CD4-positive, alpha-beta T cell treated with Interleukin-15 for 1 hour (primary cell): Measurements from ENCODE around the gene MBD3L3.
"Not testable (repeated sequence)": the region's sequence is repeated elsewhere in the genome, so short reads cannot be mapped to it uniquely, and the experiment has no call there.

Source experiments
- DNase-seq: peaks from one replicate; pipeline ENCODE4 v3.0.0-alpha.2; 2020

Gene MBD3L3

DNA sequence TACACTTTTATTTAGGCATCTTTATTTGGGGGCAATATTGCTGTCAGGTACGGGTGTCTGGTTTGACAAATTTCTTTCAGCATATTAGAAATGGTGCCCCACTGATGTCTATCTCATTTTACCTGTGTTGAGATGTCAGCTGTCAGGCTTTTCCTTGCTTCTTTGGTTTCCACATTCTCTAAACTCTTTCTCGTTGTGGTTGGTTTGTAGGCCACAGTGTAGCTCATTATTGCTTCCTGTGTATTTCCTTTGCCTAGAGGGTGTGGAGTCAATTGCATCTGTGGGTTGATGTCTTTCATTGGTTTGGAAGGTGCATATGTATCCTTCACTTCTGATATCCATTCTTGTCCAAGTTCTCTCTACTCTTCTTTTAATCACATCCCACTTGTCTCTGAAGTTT, 1.5 kb upstream of the MBD3L3 start:
- DNase-seq, result not testable (repeated sequence)

DNA sequence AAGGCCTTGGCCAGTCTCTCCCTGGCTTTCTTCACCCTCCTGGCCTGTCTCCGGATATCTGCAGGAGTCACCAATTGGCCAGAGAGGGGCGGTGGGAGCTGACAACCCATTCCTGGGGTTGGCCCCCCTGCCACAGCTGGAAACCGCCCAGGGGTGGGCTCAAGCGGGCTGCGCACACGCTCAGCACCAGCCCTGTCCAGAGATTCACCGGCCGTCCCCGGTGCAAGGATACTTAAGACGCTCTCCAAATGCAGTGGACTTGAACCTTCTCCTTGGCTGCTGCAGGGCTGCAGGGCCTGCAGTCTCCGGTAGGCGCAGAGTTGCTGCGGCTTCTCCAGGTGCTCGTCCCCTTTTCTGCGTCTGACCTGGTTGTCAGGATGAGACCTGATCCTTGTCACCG, 2.1 kb downstream of the MBD3L3 start:
- not testable (repeated sequence) for DNase-seq

DNA sequence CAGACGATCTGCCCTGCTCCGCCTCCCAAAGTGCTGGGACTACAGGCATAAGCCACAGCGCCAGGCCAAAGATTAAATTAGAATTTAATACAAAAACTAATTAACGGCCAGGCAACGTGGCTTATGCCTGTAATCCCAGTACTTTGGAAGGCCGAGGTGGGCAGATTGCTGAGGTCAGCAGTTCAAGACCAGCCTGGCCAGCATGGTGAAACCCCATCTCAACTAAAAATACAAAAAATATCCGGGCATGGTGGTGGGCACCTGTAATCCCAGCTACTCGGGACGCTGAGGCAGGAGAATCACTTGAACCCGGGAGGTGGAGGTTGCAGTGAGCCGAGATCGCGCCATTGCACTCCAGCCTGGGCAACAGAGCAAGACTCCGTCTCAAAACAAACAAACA, 2.8 kb downstream of the MBD3L3 start:
- DNase-seq, result not testable (repeated sequence)

DNA sequence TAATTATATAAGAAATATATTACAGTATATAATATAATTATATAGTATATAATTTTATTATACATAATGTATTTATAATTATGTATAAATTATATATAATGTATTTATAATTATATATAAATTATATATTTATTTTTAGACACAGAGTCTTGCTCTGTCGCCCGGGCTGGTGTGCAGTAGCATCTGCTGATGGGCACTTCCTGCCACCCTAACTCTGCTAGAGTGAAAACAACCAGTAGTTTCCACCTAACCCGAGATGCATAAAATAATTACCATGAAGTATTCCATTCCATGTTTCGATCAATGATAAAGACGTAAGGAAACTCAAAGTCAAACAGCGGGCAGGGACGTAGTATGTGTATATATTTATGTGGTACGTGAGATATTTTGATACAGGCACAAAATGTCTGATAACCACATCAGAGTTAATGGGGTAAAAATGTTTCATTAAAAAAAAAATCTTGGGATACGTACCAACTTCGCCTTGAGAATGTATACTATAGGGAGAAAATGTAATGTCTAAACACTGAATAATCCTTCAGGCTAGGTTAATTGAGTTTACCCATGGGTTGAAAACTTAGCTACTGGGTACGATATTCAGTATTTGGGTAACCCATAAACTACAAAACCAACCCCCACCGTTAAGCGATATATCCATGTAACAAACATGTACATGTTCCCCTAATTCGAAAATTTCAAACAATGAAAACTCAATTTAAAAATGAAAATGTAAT, 3.7 kb downstream of the MBD3L3 start:
- DNase-seq, result not testable (repeated sequence)

DNA sequence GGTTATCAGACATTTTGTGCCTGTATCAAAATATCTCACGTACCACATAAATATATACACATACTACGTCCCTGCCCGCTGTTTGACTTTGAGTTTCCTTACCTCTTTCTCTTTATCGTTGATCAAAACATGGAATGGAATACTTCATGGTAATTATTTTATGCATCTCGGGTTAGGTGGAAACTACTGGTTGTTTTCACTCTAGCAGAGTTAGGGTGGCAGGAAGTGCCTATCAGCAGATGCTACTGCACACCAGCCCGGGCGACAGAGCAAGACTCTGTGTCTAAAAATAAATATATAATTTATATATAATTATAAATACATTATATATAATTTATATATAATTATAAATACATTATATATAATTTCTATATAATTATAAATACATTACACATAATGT, 5.6 kb downstream of the MBD3L3 start:
- DNase-seq, result not testable (repeated sequence)

DNA sequence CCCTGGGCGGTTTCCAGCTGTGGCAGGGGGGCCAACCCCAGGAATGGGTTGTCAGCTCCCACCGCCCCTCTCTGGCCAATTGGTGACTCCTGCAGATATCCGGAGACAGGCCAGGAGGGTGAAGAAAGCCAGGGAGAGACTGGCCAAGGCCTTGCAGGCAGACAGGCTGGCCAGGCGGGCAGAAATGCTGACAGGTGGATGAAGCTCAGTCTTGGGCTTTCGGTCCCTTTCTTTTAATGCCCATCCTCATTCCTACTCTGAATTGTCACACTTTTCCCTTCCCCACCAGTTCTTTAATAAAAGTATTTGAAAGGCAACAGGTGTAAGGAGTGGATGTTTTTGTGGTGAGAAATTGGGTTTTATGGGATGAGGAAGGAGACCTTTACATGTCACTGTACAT, 7.1 kb downstream of the MBD3L3 start:
- not testable (repeated sequence) for DNase-seq

DNA sequence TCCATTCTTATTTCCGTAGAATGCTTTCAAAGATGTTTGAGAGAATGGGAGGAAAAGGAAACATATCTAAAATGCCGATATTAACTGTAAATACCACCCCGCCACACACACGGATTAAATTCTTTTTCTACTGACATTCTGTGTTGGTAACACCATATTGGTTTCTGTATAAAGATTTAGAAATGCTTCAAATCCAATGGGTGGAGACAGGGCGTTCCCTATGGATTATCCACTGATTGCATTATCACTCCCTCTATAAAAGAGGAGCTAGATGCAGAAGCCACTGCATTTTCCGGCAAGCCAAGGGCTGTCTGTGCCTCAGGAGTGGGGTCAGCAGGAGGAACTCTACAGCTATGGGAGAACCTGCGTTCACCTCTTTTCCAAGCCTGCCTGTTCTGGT, 9.5 kb downstream of the MBD3L3 start, which contains the start of gene MBD3L2:
MBD3L2 (plus strand) TSS at position 301 of the 400 bp plus-strand sequence; CDS start at position 354, 53 bp downstream.
- DNase-seq, result not testable (repeated sequence)

DNA sequence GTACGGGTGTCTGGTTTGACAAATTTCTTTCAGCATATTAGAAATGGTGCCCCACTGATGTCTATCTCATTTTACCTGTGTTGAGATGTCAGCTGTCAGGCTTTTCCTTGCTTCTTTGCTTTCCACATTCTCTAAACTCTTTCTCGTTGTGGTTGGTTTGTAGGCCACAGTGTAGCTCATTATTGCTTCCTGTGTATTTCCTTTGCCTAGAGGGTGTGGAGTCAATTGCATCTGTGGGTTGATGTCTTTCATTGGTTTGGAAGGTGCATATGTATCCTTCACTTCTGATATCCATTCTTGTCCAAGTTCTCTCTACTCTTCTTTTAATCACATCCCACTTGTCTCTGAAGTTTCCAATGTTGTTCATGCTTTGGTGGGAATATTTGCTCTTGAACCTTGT, 16.9 kb downstream of the MBD3L3 start:
- not testable (repeated sequence) for DNase-seq

DNA sequence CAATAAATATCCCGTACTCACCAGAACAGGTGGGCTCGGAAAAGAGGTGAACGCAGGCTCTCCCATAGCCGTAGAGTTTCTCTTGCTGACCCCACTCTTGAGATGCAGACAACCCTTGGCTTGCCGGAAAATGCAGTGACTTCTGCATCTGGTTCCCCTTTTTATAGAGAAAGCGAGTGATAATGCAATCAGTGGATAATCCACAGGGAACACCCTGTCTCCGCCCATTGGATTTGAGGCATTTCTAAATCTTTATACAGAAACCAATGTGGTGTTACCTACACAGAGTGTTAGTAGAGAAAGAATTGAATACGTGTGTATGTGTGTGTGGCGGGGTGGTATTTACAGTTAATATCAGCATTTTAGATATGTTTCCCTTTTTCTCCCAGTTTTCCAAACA, 18.4 kb downstream of the MBD3L3 start, which contains the start of gene MBD3L4:
MBD3L4 (minus strand) TSS at position 101 of the 400 bp plus-strand sequence; CDS start at position 66, 35 bp downstream.
- DNase-seq, result not testable (repeated sequence)

DNA sequence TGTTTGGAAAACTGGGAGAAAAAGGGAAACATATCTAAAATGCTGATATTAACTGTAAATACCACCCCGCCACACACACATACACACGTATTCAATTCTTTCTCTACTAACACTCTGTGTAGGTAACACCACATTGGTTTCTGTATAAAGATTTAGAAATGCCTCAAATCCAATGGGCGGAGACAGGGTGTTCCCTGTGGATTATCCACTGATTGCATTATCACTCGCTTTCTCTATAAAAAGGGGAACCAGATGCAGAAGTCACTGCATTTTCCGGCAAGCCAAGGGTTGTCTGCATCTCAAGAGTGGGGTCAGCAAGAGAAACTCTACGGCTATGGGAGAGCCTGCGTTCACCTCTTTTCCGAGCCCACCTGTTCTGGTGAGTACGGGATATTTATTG, 28.2 kb downstream of the MBD3L3 start, which contains the start of gene MBD3L5:
MBD3L5 (plus strand) TSS at position 301 of the 400 bp plus-strand sequence; CDS start at position 335, 34 bp downstream.
- not testable (repeated sequence) for DNase-seq

DNA sequence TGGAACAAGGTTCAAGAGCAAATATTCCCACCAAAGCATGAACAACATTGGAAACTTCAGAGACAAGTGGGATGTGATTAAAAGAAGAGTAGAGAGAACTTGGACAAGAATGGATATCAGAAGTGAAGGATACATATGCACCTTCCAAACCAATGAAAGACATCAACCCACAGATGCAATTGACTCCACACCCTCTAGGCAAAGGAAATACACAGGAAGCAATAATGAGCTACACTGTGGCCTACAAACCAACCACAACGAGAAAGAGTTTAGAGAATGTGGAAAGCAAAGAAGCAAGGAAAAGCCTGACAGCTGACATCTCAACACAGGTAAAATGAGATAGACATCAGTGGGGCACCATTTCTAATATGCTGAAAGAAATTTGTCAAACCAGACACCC, 29.7 kb downstream of the MBD3L3 start:
- DNase-seq, result not testable (repeated sequence)

DNA sequence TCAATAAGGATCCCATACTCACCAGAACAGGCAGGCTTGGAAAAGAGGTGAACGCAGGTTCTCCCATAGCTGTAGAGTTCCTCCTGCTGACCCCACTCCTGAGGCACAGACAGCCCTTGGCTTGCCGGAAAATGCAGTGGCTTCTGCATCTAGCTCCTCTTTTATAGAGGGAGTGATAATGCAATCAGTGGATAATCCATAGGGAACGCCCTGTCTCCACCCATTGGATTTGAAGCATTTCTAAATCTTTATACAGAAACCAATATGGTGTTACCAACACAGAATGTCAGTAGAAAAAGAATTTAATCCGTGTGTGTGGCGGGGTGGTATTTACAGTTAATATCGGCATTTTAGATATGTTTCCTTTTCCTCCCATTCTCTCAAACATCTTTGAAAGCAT, 37.1 kb downstream of the MBD3L3 start, which contains the start of gene MBD3L2B:
MBD3L2B (minus strand) TSS at position 101 of the 400 bp plus-strand sequence; CDS start at position 67, 34 bp downstream.
- DNase-seq, result not testable (repeated sequence)

DNA sequence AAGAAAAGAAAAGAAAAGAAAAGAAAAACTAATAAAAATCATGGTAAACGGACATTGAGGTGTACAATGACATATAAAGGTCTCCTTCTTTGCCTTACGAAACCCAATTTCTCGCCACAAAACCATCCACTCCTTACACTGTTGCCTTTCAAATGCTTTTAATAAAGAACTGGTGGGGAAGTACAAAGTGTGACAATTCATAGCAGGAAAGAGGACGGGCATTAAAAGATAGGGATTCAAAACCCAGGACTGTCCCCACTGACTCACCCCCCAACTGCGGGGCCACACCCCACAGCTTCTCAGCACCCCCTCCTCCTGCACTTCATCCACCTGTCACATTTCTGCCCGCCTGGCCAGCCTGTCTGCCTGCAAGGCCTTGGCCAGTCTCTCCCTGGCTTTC, 39.6 kb downstream of the MBD3L3 start:
- no peak for DNase-seq

DNA sequence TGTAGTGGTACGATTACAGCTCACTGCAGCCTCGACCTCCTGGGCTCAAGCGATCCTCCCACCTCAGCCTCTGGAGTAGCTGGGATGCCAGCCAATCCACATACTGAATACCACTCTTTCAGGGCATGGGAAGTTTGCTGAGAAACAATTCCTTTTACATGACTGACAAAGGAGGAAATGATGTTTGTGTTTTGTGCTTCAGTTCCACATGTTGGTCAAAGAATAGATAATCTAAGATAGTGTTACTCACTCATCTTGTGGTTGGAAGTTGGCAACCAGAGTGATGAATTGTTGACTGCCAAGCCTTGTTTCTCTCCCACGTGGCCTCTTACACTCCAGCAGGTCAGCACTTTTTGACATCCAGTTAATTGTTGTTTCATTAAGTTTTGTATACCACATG, 44.8 kb downstream of the MBD3L3 start:
- DNase-seq, result no peak

DNA sequence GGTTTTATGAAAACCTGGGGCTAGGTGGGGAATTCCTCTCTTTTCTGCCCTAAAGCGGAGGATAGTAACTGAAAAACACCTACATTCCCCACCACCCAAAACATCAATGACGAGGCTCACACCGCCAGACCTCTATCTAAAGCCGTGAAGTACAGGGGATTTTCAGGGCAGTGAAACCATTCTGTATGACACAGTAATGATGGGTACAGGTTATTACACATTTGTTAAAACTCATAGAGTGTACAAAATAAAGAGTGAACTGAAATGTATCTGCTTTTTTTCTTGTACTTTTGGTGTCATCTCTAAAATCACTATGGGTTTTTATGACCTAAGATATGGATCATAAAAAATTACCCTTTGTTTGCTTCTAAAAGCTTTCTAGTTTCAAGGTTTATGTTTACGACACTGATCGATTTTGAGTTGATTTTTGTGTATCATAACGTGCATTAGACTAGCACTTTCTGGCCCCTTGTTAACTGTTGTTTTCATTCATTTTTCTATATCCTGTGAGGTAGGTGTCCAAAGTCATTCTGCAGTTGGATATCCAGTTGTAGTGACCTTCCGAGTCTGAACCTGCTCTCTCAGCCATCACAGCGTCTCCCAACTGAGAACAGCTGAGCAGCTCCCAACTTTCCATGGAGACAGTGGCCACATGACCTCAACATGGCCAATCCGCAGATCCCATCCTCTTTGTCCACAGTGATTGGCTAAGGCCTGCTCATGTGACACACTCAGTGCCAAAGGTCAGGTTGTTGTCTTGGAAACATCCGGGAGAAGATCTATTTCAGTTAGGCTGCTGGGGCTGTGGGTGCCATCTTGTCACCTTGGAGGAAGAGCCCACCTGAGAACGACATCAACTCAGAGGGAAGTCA, 47.5 kb downstream of the MBD3L3 start:
- no peak for DNase-seq

DNA sequence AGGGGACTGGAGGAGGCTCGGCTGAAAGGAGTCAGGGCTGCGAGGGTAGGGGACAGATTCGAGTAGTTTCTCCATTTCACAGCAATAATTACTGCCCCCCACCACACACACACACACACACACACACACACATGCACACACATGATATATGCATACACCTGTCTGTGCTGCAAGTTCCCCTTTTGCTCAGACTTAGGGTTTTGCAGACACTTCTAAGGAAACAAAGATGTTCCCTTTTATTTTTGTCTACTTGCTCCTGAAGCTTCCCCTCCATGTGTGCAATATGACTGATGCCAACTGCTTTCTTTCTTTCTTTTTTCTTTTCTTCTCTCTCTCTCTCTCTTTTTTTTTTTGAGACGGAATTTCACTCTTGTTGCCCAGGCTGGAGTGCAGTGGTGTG, 50.6 kb downstream of the MBD3L3 start:
- no peak for DNase-seq
